ACC112 (cell line): ENCODE measurements around the gene BAHD1.

Experiments
- H2AFZ ChIP-seq: fragments of 200-600 bp; sonication (generic); one replicate; pipeline ENCODE4 v1.6.0; 2017; ENCODE audit warnings: antibody characterized with exemption, low read length; ENCODE audit not compliant: unreplicated experiment
- H3K27ac ChIP-seq: fragments of 200-600 bp; sonication (generic); 2 replicates; pipeline ENCODE4 v1.5.1; 2014; ENCODE audit warnings: low read depth, mild to moderate bottlenecking, antibody characterized with exemption, low read length, moderate library complexity
- H3K27me3 ChIP-seq: fragments of 200-600 bp; sonication (generic); 2 replicates; pipeline ENCODE4 v1.6.1; 2014; ENCODE audit warnings: mild to moderate bottlenecking, antibody characterized with exemption, low read length, moderate library complexity, mixed read lengths; ENCODE audit not compliant: insufficient read depth
- H3K36me3 ChIP-seq: fragments of 200-600 bp; sonication (generic); 2 replicates; pipeline ENCODE4 v1.6.1; 2016; ENCODE audit warnings: mild to moderate bottlenecking, antibody characterized with exemption, low read length, moderate library complexity, mixed read lengths; ENCODE audit not compliant: insufficient read depth
- H3K4me1 ChIP-seq: fragments of 200-600 bp; sonication (generic); one replicate; pipeline ENCODE4 v1.6.1; 2016; ENCODE audit warnings: low read length, mixed read lengths; ENCODE audit not compliant: insufficient read depth, unreplicated experiment, control insufficient read depth
- H3K4me3 ChIP-seq: fragments of 200-600 bp; sonication (generic); 2 replicates; pipeline ENCODE4 v1.5.1; 2014; ENCODE audit warnings: mild to moderate bottlenecking, low read depth, low read length
- H3K79me2 ChIP-seq: fragments of 200-600 bp; sonication (generic); one replicate; pipeline ENCODE4 v1.6.0; 2016; ENCODE audit warnings: low read length; ENCODE audit not compliant: control insufficient read depth, unreplicated experiment, insufficient read depth

Gene BAHD1

GRCh38 chr15:40458495-40459371 lies 18.0 kb downstream of the BAHD1 start:
- peaks cover 16% of the 10 kb centered on the region for H3K79me2 ChIP-seq
- no peak overlapping the region for H2AFZ ChIP-seq
- H3K4me3 ChIP-seq, result no peak overlapping the region
- H3K27me3 ChIP-seq, result no peaks in the 10 kb centered on the region
- H3K4me1 ChIP-seq, result peaks cover 28% of the 10 kb centered on the region
- no peak overlapping the region for H3K27ac ChIP-seq
- H3K36me3 ChIP-seq, result no peaks in the 10 kb centered on the region

- no peak overlapping the region for H2AFZ ChIP-seq
- no peaks in the 10 kb centered on the region for H3K27me3 ChIP-seq
- peaks cover 15% of the 10 kb centered on the region for H3K79me2 ChIP-seq
- H3K36me3 ChIP-seq, result no peaks in the 10 kb centered on the region
- no peak overlapping the region for H3K4me3 ChIP-seq
- H3K27ac ChIP-seq, result no peak overlapping the region
- peaks cover 23% of the 10 kb centered on the region for H3K4me1 ChIP-seq
Observed at GRCh38 chr15:40459391-40460015, 18.8 kb downstream of the BAHD1 start.

GRCh38 chr15:40460404-40460803 lies 19.7 kb downstream of the BAHD1 start:
- Histone ChIP-seq H2AFZ (no peak overlapping the region), H3K27ac (no peak overlapping the region), H3K27me3 (no peaks in the 10 kb centered on the region), H3K36me3 (no peaks in the 10 kb centered on the region; the same call in 1 of the 2 replicates), H3K4me3 (no peak overlapping the region), H3K4me1 (peaks cover 14% of the 10 kb centered on the region), H3K79me2 (peaks cover 11% of the 10 kb centered on the region)

- Histone ChIP-seq H3K79me2 (peaks cover 4% of the 10 kb centered on the region), H2AFZ (no peak overlapping the region), H3K36me3 (no peaks in the 10 kb centered on the region; the same call in 1 of the 2 replicates), H3K4me1 (no peaks in the 10 kb centered on the region), H3K4me3 (no peak overlapping the region), H3K27me3 (no peaks in the 10 kb centered on the region), H3K27ac (no peak overlapping the region)
Observed at GRCh38 chr15:40461958-40462357, 21.2 kb downstream of the BAHD1 start.

- H3K27me3 ChIP-seq, result no peaks in the 10 kb centered on the region
- no peak overlapping the region for H3K27ac ChIP-seq
- no peak overlapping the region for H2AFZ ChIP-seq
- no peaks in the 10 kb centered on the region for H3K4me1 ChIP-seq
- H3K79me2 ChIP-seq, result no peaks in the 10 kb centered on the region
- H3K36me3 ChIP-seq, result no peaks in the 10 kb centered on the region; the same call in 1 of the 2 replicates
- H3K4me3 ChIP-seq, result no peak overlapping the region
Observed at GRCh38 chr15:40463279-40463678, 22.5 kb downstream of the BAHD1 start.

GRCh38 chr15:40463886-40464545 lies 23.3 kb downstream of the BAHD1 start:
- no peaks in the 10 kb centered on the region for H3K4me1 ChIP-seq
- H3K36me3 ChIP-seq, result no peaks in the 10 kb centered on the region; the same call in 1 of the 2 replicates
- H3K27ac ChIP-seq, result no peak overlapping the region
- no peaks in the 10 kb centered on the region for H3K79me2 ChIP-seq
- no peaks in the 10 kb centered on the region for H3K27me3 ChIP-seq
- no peak overlapping the region for H3K4me3 ChIP-seq
- H2AFZ ChIP-seq, result no peak overlapping the region

GRCh38 chr15:40464595-40465185 lies 23.9 kb downstream of the BAHD1 start:
- Histone ChIP-seq H3K79me2 (no peaks in the 10 kb centered on the region), H3K4me3 (no peak overlapping the region), H3K36me3 (no peaks in the 10 kb centered on the region; the same call in 1 of the 2 replicates), H3K27ac (no peak overlapping the region), H3K4me1 (peaks cover 3% of the 10 kb centered on the region), H2AFZ (no peak overlapping the region), H3K27me3 (no peaks in the 10 kb centered on the region)

- Histone ChIP-seq H3K36me3 (no peaks in the 10 kb centered on the region; the same call in 1 of the 2 replicates), H3K79me2 (no peaks in the 10 kb centered on the region), H3K27me3 (no peaks in the 10 kb centered on the region), H2AFZ (no peak overlapping the region), H3K4me1 (peaks cover 11% of the 10 kb centered on the region), H3K4me3 (no peak overlapping the region), H3K27ac (no peak overlapping the region)
Observed at GRCh38 chr15:40465939-40466338, 25.2 kb downstream of the BAHD1 start.

- H3K27ac ChIP-seq, result no peak overlapping the region
- no peaks in the 10 kb centered on the region for H3K79me2 ChIP-seq
- H3K36me3 ChIP-seq, result no peaks in the 10 kb centered on the region; the same call in 1 of the 2 replicates
- H3K4me1 ChIP-seq, result peaks cover 12% of the 10 kb centered on the region
- no peak overlapping the region for H3K4me3 ChIP-seq
- H2AFZ ChIP-seq, result no peak overlapping the region
- H3K27me3 ChIP-seq, result no peaks in the 10 kb centered on the region
Observed at GRCh38 chr15:40466426-40467260, 25.9 kb downstream of the BAHD1 start.

- Histone ChIP-seq H3K4me1 (peaks cover 18% of the 10 kb centered on the region), H3K36me3 (no peaks in the 10 kb centered on the region; the same call in 1 of the 2 replicates), H3K27ac (no peak overlapping the region), H3K27me3 (no peaks in the 10 kb centered on the region), H3K4me3 (no peak overlapping the region), H3K79me2 (peaks cover under 1% of the 10 kb centered on the region), H2AFZ (no peak overlapping the region)
Observed at GRCh38 chr15:40467261-40467615, 26.5 kb downstream of the BAHD1 start.
